Stomach (tissue), 9 donors: ENCODE measurements around the gene RANBP3. TPM values are rescaled to one million over a fixed set of nuclear protein-coding genes. Genes with fewer than 3 reads are reported as not detected.
A peak's percentile ranks its signal among the peaks of the same experiment; 100 is the strongest.
"Not testable (repeated sequence)": the region's sequence is repeated elsewhere in the genome, so short reads cannot be mapped to it uniquely, and the experiment has no call there.

ENCODE experiments used
- DNase-seq, 2 donors: peaks; one replicate each; pipeline versions ENCODE4 v3.0.0 to v3.0.0-alpha.2; 2013 to 2019
- H3K27ac ChIP-seq, 5 donors: fragments of 200-600 bp in 4 of 5; sonication (generic) in 4 of 5; one replicate each; pipeline ENCODE4 v1.5.1; 2013 to 2019; ENCODE audit warnings: mild to moderate bottlenecking in 1 of 5, moderate library complexity in 1 of 5
- H3K27me3 ChIP-seq, 3 donors: fragments of 200-600 bp; sonication (generic); one replicate each; pipeline ENCODE4 v1.5.1; 2017 to 2019; ENCODE audit warnings: mixed run types in 1 of 3
- H3K36me3 ChIP-seq, 4 donors: fragments of 200-600 bp; sonication (generic); 1 replicate in 3 of 4; 2 replicates in 1 of 4; pipeline ENCODE4 v1.5.1; 2016 to 2019
- H3K4me1 ChIP-seq, 4 donors: fragments of 200-600 bp; sonication (generic); one replicate each; pipeline ENCODE4 v1.5.1; 2016 to 2019
- H3K4me3 ChIP-seq, 4 donors: fragments of 200-600 bp; sonication (generic) in 3 of 4; one replicate each; pipeline ENCODE4 v1.5.1; 2016 to 2019; ENCODE audit warnings: mild to moderate bottlenecking in 1 of 4
- H3K9me3 ChIP-seq, 4 donors: fragments of 200-600 bp; sonication (generic); one replicate each; pipeline ENCODE4 v1.5.1; 2016 to 2019
- CTCF ChIP-seq, 7 experiments: fragments of 450-650 bp in 4 of 7; fragments of 200-600 bp in 3 of 7; sonication (generic) in 3 of 7; IDR thresholded peaks; one replicate each; pipeline ENCODE4 v1.5.1; 2016 to 2019; ENCODE audit warnings: antibody characterized with exemption in 7 of 7, control low read depth in 2 of 7, mild to moderate bottlenecking in 1 of 7
- EP300 ChIP-seq: sonication (generic); formaldehyde crosslinking; IDR thresholded peaks from one replicate; pipeline ENCODE4 v1.6.1; 2017; ENCODE audit warnings: antibody characterized with exemption
- POLR2A ChIP-seq, 4 donors: fragments of 450-650 bp; IDR thresholded peaks; one replicate each; pipeline ENCODE4 v1.6.1; 2016; ENCODE audit warnings: antibody characterized with exemption in 4 of 4, control low read depth in 2 of 4, mild to moderate bottlenecking in 1 of 4, moderate library complexity in 1 of 4
- POLR2AphosphoS5 ChIP-seq, 3 donors: sonication (generic); formaldehyde crosslinking; IDR thresholded peaks; one replicate each; pipeline ENCODE4 v1.6.1; 2016; ENCODE audit warnings: antibody characterized with exemption in 3 of 3
- WGBS, 5 donors: extraction: QIAGEN DNeasy Blood & Tissue Kit in 3 of 5; methylation state at CpG; one replicate each; pipeline versions ENCODE4 v1.1.5 to v1.1.7; 2013 to 2018; 5-methylcytosine and 5-hydroxymethylcytosine counted together
- intact Hi-C: fragments of 100-400 bp; cut with DNase I; formaldehyde crosslinking; loops from one replicate; pipeline ENCODE4 v1.15.1; 2023; ENCODE audit warnings: low total_unique reads
- polyA plus RNA-seq, 3 donors: library from polyadenylated mRNA; stranded (reverse); fragments of 200-250 nt; gene quantifications; one replicate each; pipeline ENCODE4 v1.2.3, GENCODE V29; 2013
- total RNA-seq, 5 donors: library from RNA; depleted of rRNA; stranded (reverse); fragments of >200 nt; gene quantifications; one replicate each; pipeline versions ENCODE4 v1.1.0 to v1.2.3, GENCODE V29; 2014 to 2016
- donor health status: healthy with polysubstance abuse.
- donor health status: Bipolar disorder and iron deficiency.
- donor health status: healthy.

The RANBP3 gene
- total and polyA plus RNA-seq, 8 donors, result 27.7 to 235 (median 39.2) TPM

DNA sequence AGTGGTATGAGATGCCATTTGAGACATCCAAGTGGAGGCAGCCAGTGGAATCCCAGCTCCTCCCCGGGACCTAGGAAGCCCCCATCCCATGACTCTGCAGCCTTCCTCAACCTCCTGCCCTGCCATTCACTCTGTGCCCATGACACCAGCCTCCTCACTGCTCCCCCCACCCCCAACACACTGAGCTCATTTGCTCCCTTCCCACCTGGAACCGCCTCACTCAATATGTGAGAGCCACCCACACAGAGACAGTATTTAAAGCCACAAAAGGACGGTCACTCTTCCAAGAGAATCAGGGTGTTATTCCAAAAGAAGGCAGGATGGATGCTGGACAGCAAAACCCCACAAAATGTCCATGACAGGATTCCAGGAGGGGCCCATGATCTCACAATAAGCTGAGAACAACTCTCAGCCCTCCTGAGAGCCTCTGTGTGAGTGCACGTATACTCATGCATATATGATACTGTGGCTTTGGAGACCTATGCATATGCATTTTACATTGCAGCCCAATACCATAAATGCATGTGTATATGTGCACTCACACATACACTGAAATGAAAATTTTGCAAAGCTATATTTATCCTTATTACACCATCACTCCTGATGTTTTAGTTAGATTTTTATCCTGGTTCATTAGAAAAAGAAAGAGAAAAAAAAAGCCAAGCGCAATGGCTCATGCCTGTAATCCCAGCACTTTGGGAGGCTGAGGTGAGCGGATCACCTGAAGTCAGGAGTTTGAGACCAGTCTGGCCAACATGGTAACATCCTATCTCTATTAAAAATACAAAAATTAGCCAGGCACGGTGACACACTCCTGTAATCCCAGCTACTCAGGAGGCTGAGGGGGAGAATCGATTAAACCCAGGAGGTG lies 10.8 kb upstream of the RANBP3 start:
- DNase-seq, result no peak
- intact Hi-C loops, result loop anchor here (5.0 kb wide), 1 partner anchor 34 kb away; no protein-coding TSS in a partner anchor
- peaks cover 4 to 60% (median 36%) of the 10 kb centered on the region in 4 donors for H3K4me1 ChIP-seq
- no peaks in the 10 kb centered on the region for H3K9me3 ChIP-seq
- H3K27me3 ChIP-seq, result no peaks in the 10 kb centered on the region
- H3K36me3 ChIP-seq, result no peaks in the 10 kb centered on the region
- TF ChIP-seq POLR2A (IDR thresholded peaks at IDR 0.05), result no peak
- no peak for TF ChIP-seq EP300
- no peak for TF ChIP-seq POLR2AphosphoS5 (IDR thresholded peaks at IDR 0.05)
- no peak for TF ChIP-seq CTCF (IDR thresholded peaks at IDR 0.05)
- WGBS, 5 donors, result 82 to 90% (median 86%) methylated on average over 8 of the region's 8 CpGs
- H3K27ac ChIP-seq, result no peak overlapping the region
- no peak overlapping the region for H3K4me3 ChIP-seq

GRCh38 chr19:5987077-5987818 lies 9.3 kb upstream of the RANBP3 start:
- H3K4me3 ChIP-seq, result peak overlapping the region; percentile 35 to 43 (median 39)
- intact Hi-C loops, result loop anchor here (5.0 kb wide), 1 partner anchor 35 kb away; no protein-coding TSS in a partner anchor
- H3K4me1 ChIP-seq, result peaks cover 7 to 59% (median 38%) of the 10 kb centered on the region in 4 donors
- DNase-seq, result peak; percentile 89 to 94
- no peaks in the 10 kb centered on the region for H3K27me3 ChIP-seq
- WGBS, 5 donors, result 18 to 21% (median 18%) methylated on average over 16 to 17 of the region's 17 CpGs
- peak overlapping the region in 1 of 5 donors; percentile 56 for H3K27ac ChIP-seq
- TF ChIP-seq POLR2AphosphoS5 (IDR thresholded peaks at IDR 0.05) (peak in 1 of 3 donors; percentile 62), CTCF (IDR thresholded peaks at IDR 0.05) (peak in 6 of 7 experiments; percentile 65 to 98 (median 94)), POLR2A (IDR thresholded peaks at IDR 0.05) (no peak)
- H3K36me3 ChIP-seq, result no peaks in the 10 kb centered on the region
- H3K9me3 ChIP-seq, result no peaks in the 10 kb centered on the region

DNA sequence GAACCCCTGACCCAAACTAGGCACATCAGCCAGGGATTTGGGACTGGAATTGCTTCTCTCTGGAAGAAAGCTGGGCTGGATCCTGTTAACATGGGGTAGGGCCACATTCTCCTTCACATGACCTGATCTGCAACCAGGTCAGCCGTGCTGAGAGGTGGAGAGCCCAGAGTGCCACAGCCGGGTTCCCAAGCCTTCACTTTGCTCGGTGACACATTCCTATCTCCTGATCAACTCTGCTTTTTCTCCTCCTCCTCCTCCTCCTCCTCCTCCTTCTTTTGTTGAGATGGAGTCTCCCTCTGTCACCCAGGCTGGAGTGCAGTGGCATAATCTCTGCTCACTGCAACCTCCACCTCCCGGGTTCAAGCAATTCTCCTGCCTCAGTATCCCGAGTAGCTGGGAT lies 7.9 kb upstream of the RANBP3 start:
- WGBS, 5 donors, result 78 to 90% (median 84%) methylated on average over 5 of the region's 5 CpGs
- intact Hi-C loops, result loop anchor here (5.0 kb wide), 1 partner anchor 36 kb away; no protein-coding TSS in a partner anchor
- not testable (repeated sequence) for H3K36me3 ChIP-seq, H3K27me3 ChIP-seq, H3K4me3 ChIP-seq, H3K9me3 ChIP-seq, DNase-seq
- H3K27ac ChIP-seq, result peak overlapping the region in 4 of 5 donors; percentile 51 to 70 (median 60)
- peaks cover 7 to 59% (median 38%) of the 10 kb centered on the region in 4 donors for H3K4me1 ChIP-seq

GRCh38 chr19:5985098-5985783 lies 7.3 kb upstream of the RANBP3 start:
- Histone ChIP-seq H3K36me3 (no peaks in the 10 kb centered on the region), H3K9me3 (no peaks in the 10 kb centered on the region), H3K4me3 (no peak overlapping the region), H3K27ac (peak overlapping the region; percentile 25 to 70 (median 56)), H3K27me3 (no peaks in the 10 kb centered on the region), H3K4me1 (peaks cover 7 to 57% (median 38%) of the 10 kb centered on the region in 4 donors)
- peak in 1 of 2 donors; percentile 84 for DNase-seq
- 63 to 71% (median 68%) methylated on average over 12 of the region's 12 CpGs for WGBS, 5 donors
- intact Hi-C loops, result loop anchor here (5.0 kb wide), 1 partner anchor 37 kb away; no protein-coding TSS in a partner anchor
- TF ChIP-seq POLR2A (IDR thresholded peaks at IDR 0.05), result no peak
- TF ChIP-seq POLR2AphosphoS5 (IDR thresholded peaks at IDR 0.05), result peak in 2 of 3 donors; percentile 12 to 33

- Histone ChIP-seq H3K27ac (peak overlapping the region in 1 of 5 donors; percentile 70), H3K27me3 (no peaks in the 10 kb centered on the region), H3K4me1 (peaks cover 10 to 60% (median 40%) of the 10 kb centered on the region in 4 donors), H3K4me3 (no peak overlapping the region), H3K36me3 (no peaks in the 10 kb centered on the region), H3K9me3 (no peaks in the 10 kb centered on the region)
- intact Hi-C loops, result no loop called here
- no peak for DNase-seq
- WGBS, 5 donors, result 79 to 90% (median 80%) methylated on average over 4 of the region's 4 CpGs
- TF ChIP-seq EP300, result no peak
- TF ChIP-seq POLR2A (IDR thresholded peaks at IDR 0.05), result no peak
- no peak for TF ChIP-seq POLR2AphosphoS5 (IDR thresholded peaks at IDR 0.05)
- no peak for TF ChIP-seq CTCF (IDR thresholded peaks at IDR 0.05)
These were observed 6.7 kb upstream of the RANBP3 start for GRCh38 chr19:5984600-5984999.
